Sigmoid colon (tissue), 7 donors: ENCODE measurements around the gene CDH20. TPM values are rescaled to one million over a fixed set of nuclear protein-coding genes. Genes with fewer than 3 reads are reported as not detected.

ENCODE experiments used
- DNase-seq: peaks from one replicate; pipeline ENCODE4 v3.0.0-alpha.2; 2019
- H3K27ac ChIP-seq, 4 donors: fragments of 200-600 bp; sonication (generic); one replicate each; pipeline ENCODE4 v1.5.1; 2016 to 2019; ENCODE audit warnings: mild to moderate bottlenecking in 1 of 4
- H3K27me3 ChIP-seq, 3 donors: fragments of 200-600 bp; sonication (generic); one replicate each; pipeline ENCODE4 v1.5.1; 2019; ENCODE audit warnings: mild to moderate bottlenecking in 1 of 3
- H3K36me3 ChIP-seq, 4 donors: fragments of 200-600 bp; sonication (generic); one replicate each; pipeline ENCODE4 v1.5.1; 2016 to 2019
- H3K4me1 ChIP-seq, 4 donors: fragments of 200-600 bp; sonication (generic); one replicate each; pipeline ENCODE4 v1.5.1; 2017 to 2019
- H3K4me3 ChIP-seq, 4 donors: fragments of 200-600 bp; sonication (generic); one replicate each; pipeline ENCODE4 v1.5.1; 2017 to 2019; ENCODE audit warnings: mild to moderate bottlenecking in 2 of 4, moderate library complexity in 1 of 4
- H3K9me3 ChIP-seq, 4 donors: fragments of 200-600 bp in 3 of 4; sonication (generic) in 3 of 4; one replicate each; pipeline versions ENCODE4 v1.5.1 to v1.6.1; 2013 to 2019
- EP300 ChIP-seq, 4 donors: sonication (generic); formaldehyde crosslinking; IDR thresholded peaks; one replicate each; pipeline ENCODE4 v1.6.1; 2017; ENCODE audit warnings: antibody characterized with exemption in 4 of 4
- POLR2A ChIP-seq, 2 donors: fragments of 450-650 bp; IDR thresholded peaks; one replicate each; pipeline ENCODE4 v1.6.1; 2016; ENCODE audit warnings: antibody characterized with exemption in 2 of 2, mild to moderate bottlenecking in 2 of 2, moderate library complexity in 2 of 2
- POLR2AphosphoS5 ChIP-seq, 4 donors: sonication (generic); formaldehyde crosslinking; IDR thresholded peaks; one replicate each; pipeline ENCODE4 v1.6.1; 2017; ENCODE audit warnings: antibody characterized with exemption in 4 of 4
- WGBS, 2 donors: extraction: QIAGEN DNeasy Blood & Tissue Kit; methylation state at CpG; one replicate each; pipeline ENCODE4 v1.1.7; 2013; 5-methylcytosine and 5-hydroxymethylcytosine counted together
- intact Hi-C: fragments of 100-400 bp; cut with DNase I; formaldehyde crosslinking; loops from one replicate; pipeline ENCODE4 v1.15.1; 2023
- polyA plus RNA-seq, 3 donors: library from polyadenylated mRNA; stranded (reverse); fragments of 200-250 nt; gene quantifications; one replicate each; pipeline ENCODE4 v1.2.3, GENCODE V29; 2013
- total RNA-seq, 4 donors: library from RNA; depleted of rRNA; stranded (reverse); fragments of >200 nt; gene quantifications; one replicate each; pipeline ENCODE4 v1.1.0, GENCODE V29; 2016
- TF ChIP-seq, protein P1 (sequence below), 4 experiments: fragments of 450-650 bp in 3 of 4; fragments of 200-600 bp in 1 of 4; IDR thresholded peaks; one replicate each; pipeline ENCODE4 v1.5.1; 2016 to 2019; ENCODE audit warnings: antibody characterized with exemption in 4 of 4, mild to moderate bottlenecking in 3 of 4, moderate library complexity in 2 of 4
- donor health status: healthy with polysubstance abuse.
- donor health status: Bipolar disorder and iron deficiency.
- donor health status: healthy.

CDH20 gene
- total and polyA plus RNA-seq, 7 donors: under 0.01 to 0.33 (median 0.21) TPM; not detected in 3

DNA sequence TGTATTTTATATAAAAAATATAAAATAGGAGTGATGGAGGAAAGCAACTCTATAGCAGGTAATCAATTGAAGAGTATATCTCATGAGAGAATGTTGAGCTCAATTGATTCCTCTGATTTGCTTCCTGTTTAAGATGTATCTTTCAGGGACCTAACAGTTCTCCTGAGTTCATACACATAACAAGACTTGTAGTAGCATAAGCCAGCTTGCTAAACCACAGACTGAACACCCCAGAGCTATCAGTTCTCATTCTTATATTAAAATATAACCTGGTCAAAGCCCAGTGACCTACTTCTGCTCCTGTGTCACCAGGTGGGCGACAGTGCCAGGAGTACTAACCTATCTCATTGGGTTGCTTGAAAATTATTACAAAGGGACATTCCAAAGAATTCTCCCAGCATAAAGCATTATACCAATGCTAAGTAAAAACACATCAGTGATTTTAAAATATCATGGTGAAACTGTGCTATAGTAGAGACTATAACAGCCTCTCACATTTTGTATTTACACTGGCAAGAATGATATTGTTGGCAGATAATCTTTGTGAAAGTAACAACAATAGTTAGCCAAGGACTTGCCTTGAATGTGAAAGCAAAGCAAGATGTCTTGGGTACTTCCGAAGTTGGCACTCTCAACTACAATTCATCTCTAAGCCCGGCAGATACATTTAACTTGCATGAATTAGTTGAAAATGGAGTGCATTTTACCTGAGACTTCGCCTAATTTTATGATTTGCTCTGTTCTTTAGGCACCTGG lies 40.8 kb upstream of the CDH20 start:
- Histone ChIP-seq H3K27ac (no peak overlapping the region), H3K9me3 (no peaks in the 10 kb centered on the region), H3K36me3 (no peaks in the 10 kb centered on the region), H3K27me3 (no peaks in the 10 kb centered on the region), H3K4me1 (no peaks in the 10 kb centered on the region), H3K4me3 (no peak overlapping the region)
- intact Hi-C loops: no loop called here
- WGBS, 2 donors: 85 to 86% methylated on average over 4 of the region's 4 CpGs
- no peak for DNase-seq
- TF ChIP-seq, protein P1, sequence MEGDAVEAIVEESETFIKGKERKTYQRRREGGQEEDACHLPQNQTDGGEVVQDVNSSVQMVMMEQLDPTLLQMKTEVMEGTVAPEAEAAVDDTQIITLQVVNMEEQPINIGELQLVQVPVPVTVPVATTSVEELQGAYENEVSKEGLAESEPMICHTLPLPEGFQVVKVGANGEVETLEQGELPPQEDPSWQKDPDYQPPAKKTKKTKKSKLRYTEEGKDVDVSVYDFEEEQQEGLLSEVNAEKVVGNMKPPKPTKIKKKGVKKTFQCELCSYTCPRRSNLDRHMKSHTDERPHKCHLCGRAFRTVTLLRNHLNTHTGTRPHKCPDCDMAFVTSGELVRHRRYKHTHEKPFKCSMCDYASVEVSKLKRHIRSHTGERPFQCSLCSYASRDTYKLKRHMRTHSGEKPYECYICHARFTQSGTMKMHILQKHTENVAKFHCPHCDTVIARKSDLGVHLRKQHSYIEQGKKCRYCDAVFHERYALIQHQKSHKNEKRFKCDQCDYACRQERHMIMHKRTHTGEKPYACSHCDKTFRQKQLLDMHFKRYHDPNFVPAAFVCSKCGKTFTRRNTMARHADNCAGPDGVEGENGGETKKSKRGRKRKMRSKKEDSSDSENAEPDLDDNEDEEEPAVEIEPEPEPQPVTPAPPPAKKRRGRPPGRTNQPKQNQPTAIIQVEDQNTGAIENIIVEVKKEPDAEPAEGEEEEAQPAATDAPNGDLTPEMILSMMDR (IDR thresholded peaks at IDR 0.05): no peak
- TF ChIP-seq POLR2AphosphoS5 (IDR thresholded peaks at IDR 0.05): no peak
- no peak for TF ChIP-seq EP300 (IDR thresholded peaks at IDR 0.05)
- no peak for TF ChIP-seq POLR2A (IDR thresholded peaks at IDR 0.05)

DNA sequence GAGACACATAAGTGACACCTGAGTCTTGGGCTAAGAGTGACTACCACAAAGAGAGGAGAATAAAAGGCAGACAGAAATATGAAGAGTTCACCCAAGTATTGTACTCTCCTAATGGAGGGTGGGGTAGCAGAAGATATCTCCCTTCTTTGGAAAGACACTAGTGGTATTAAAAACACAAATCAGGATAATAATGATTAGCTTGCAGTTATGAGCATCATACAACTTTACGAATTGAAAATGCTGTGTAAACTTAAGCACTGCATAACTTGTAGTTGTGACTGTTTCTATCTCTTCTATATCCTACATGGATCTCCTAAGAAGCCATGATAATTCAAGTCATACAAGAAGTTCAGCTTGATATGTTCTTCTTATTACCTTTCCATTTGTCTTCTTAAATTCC lies 38.1 kb upstream of the CDH20 start:
- H3K9me3 ChIP-seq: no peaks in the 10 kb centered on the region
- H3K4me3 ChIP-seq: no peak overlapping the region
- H3K36me3 ChIP-seq: no peaks in the 10 kb centered on the region
- no peak for DNase-seq
- no peak overlapping the region for H3K27ac ChIP-seq
- no peaks in the 10 kb centered on the region for H3K4me1 ChIP-seq
- no peak for TF ChIP-seq EP300 (IDR thresholded peaks at IDR 0.05)
- no peak for TF ChIP-seq POLR2AphosphoS5 (IDR thresholded peaks at IDR 0.05)
- TF ChIP-seq, protein P1 (IDR thresholded peaks at IDR 0.05): no peak
- TF ChIP-seq POLR2A (IDR thresholded peaks at IDR 0.05): no peak
- intact Hi-C loops: no loop called here
- 86 to 96% methylated on average over 1 of the region's 1 CpG for WGBS, 2 donors
- no peaks in the 10 kb centered on the region for H3K27me3 ChIP-seq

DNA sequence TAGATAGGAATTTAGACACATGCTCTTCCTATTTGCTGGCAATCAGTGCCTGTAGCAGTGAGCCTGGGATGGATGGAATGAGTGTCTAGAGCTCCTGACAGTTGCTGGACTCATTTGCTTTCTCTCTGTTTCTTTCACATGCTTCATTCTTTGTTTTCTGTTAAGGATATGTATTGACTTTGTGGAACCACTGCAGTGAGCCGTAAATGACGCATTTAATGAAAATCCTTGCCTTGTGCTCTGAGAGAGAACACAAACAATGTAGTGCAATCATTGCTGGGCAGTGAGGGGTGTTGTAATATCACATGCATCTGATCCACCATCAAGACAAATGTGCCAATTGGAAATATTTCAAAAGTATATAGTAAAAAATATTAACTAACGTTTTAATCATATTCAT lies 25.2 kb upstream of the CDH20 start:
- Histone ChIP-seq H3K4me3 (no peak overlapping the region), H3K9me3 (no peaks in the 10 kb centered on the region), H3K36me3 (no peaks in the 10 kb centered on the region), H3K27ac (no peak overlapping the region), H3K4me1 (no peaks in the 10 kb centered on the region), H3K27me3 (no peaks in the 10 kb centered on the region)
- intact Hi-C loops: no loop called here
- WGBS, 2 donors: 82 to 85% methylated on average over 3 of the region's 3 CpGs
- TF ChIP-seq EP300 (IDR thresholded peaks at IDR 0.05) (no peak), POLR2A (IDR thresholded peaks at IDR 0.05) (no peak), POLR2AphosphoS5 (IDR thresholded peaks at IDR 0.05) (no peak)
- TF ChIP-seq, protein P1 (IDR thresholded peaks at IDR 0.05): no peak
- no peak for DNase-seq

DNA sequence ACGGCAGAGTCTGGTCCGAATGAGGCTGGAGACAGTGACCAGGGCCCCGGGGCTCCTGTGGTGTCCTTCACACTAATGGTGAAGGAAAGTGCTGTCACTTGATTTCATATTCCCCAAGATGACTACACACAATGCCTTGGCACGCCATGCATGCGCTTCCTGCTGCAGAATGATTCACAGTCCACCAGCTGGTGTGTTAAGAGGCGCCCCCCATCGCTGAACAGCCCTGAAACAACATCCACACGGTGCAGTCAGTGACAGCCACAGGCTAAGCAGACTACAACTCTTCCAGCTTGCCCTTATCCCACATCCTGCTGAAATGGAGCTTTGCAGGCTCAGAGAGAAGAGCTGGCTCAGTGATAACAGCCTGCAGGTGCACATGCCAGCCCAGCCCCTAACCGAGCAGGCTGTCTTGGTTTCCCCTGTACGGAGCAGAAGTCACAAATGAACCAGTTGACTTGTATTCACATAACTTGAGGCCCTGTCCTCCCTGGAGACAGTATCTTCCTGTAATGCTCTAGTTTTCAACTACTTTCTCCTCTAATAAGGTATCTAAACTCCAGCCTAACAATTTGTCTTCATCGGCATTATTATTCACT lies 24.3 kb upstream of the CDH20 start:
- 75 to 77% methylated on average over 11 of the region's 11 CpGs for WGBS, 2 donors

More for the DNA sequence above, 24.3 kb upstream of the CDH20 start:
- DNase-seq: no peak
- Histone ChIP-seq H3K9me3 (peaks cover 0 to 1% (median 0%) of the 10 kb centered on the region in 4 donors), H3K27ac (no peak overlapping the region), H3K4me3 (no peak overlapping the region), H3K27me3 (no peaks in the 10 kb centered on the region), H3K36me3 (no peaks in the 10 kb centered on the region), H3K4me1 (no peaks in the 10 kb centered on the region)
- intact Hi-C loops: no loop called here
- no peak for TF ChIP-seq POLR2A (IDR thresholded peaks at IDR 0.05)
- no peak for TF ChIP-seq POLR2AphosphoS5 (IDR thresholded peaks at IDR 0.05)
- TF ChIP-seq, protein P1 (IDR thresholded peaks at IDR 0.05): no peak
- TF ChIP-seq EP300 (IDR thresholded peaks at IDR 0.05): no peak
